Limb (tissue), 2 donors: Measurements from ENCODE around the gene TLE1.
"Not testable (repeated sequence)": the region's sequence is repeated elsewhere in the genome, so short reads cannot be mapped to it uniquely, and the experiment has no call there.

Experiments used
- DNase-seq, 2 donors: peaks; one replicate each; pipeline ENCODE4 v3.0.0-alpha.2; 2016; ENCODE audit errors: extremely low spot score in 2 of 2

Gene TLE1

GRCh38 chr9:81689343-81690175, at the start of gene TLE1:
TLE1 (minus strand) TSS chr9:81689547; CDS start chr9:81688240, 1,307 bp downstream.
- peak; percentile 99 for DNase-seq

GRCh38 chr9:81737871-81738507, 48.6 kb upstream of the TLE1 start:
- DNase-seq, result no peak

- DNase-seq, result not testable (repeated sequence)
Measured at GRCh38 chr9:81730498-81730897, 41.2 kb upstream of the TLE1 start.

GRCh38 chr9:81729135-81729534, 39.8 kb upstream of the TLE1 start:
- no peak for DNase-seq

- DNase-seq, result peak in 1 of 2 donors; percentile 36
Measured at GRCh38 chr9:81724242-81724889, 35.0 kb upstream of the TLE1 start.

GRCh38 chr9:81722277-81722676, 32.9 kb upstream of the TLE1 start:
- DNase-seq, result no peak

- no peak for DNase-seq
Measured at GRCh38 chr9:81720450-81721086, 31.2 kb upstream of the TLE1 start.

- peak in 1 of 2 donors; percentile 24 for DNase-seq
Measured at GRCh38 chr9:81719972-81720371, 30.6 kb upstream of the TLE1 start.

GRCh38 chr9:81718244-81718643, 28.9 kb upstream of the TLE1 start:
- DNase-seq, result no peak

- DNase-seq, result no peak
Measured at GRCh38 chr9:81717747-81718077, 28.4 kb upstream of the TLE1 start.

- no peak for DNase-seq
Measured at GRCh38 chr9:81717061-81717746, 27.9 kb upstream of the TLE1 start.

- no peak for DNase-seq
Measured at GRCh38 chr9:81716409-81716808, 27.1 kb upstream of the TLE1 start.

GRCh38 chr9:81705578-81705977, 16.2 kb upstream of the TLE1 start:
- DNase-seq, result no peak

- no peak for DNase-seq
Measured at GRCh38 chr9:81694541-81694940, 5.2 kb upstream of the TLE1 start.

GRCh38 chr9:81693671-81694378, 4.5 kb upstream of the TLE1 start:
- DNase-seq, result no peak

- DNase-seq, result peak in 1 of 2 donors; percentile 58
Measured at GRCh38 chr9:81690251-81690851, 1.0 kb upstream of the TLE1 start.

GRCh38 chr9:81689093-81689342, 329 bp downstream of the TLE1 start:
- DNase-seq, result not testable (repeated sequence)

GRCh38 chr9:81688262-81689092, 870 bp downstream of the TLE1 start:
- DNase-seq, result peak in 1 of 2 donors; percentile 74

GRCh38 chr9:81687521-81688261, 1.7 kb downstream of the TLE1 start:
- peak in 1 of 2 donors; percentile 79 for DNase-seq
